BLaER1 treated with 17β-estradiol and CSF1 and Interleukin-3, amounts not matched to agents 10 nM and 100 nM (cell line): ENCODE data around the gene SLC47A1.

Source experiments
- H3K27ac ChIP-seq, 11 experiments: shearing (Covaris generic); formaldehyde crosslinking; 2 replicates each; pipeline ENCODE4 v1.8.1; 2022
- H3K27me3 ChIP-seq, 11 experiments: shearing (Covaris generic); formaldehyde crosslinking; 2 replicates each; pipeline ENCODE4 v1.8.1; 2022
- H3K36me3 ChIP-seq, 11 experiments: shearing (Covaris generic); formaldehyde crosslinking; 2 replicates each; pipeline ENCODE4 v1.8.1; 2022
- H3K4me1 ChIP-seq, 10 experiments: shearing (Covaris generic); formaldehyde crosslinking; 2 replicates each; pipeline ENCODE4 v1.8.1; 2022
- H3K4me2 ChIP-seq, 11 experiments: shearing (Covaris generic); formaldehyde crosslinking; 2 replicates each; pipeline ENCODE4 v1.8.1; 2022
- H3K4me3 ChIP-seq, 10 experiments: shearing (Covaris generic); formaldehyde crosslinking; 2 replicates each; pipeline ENCODE4 v1.8.1; 2022
- H3K9ac ChIP-seq, 11 experiments: shearing (Covaris generic); formaldehyde crosslinking; 2 replicates each; pipeline ENCODE4 v1.8.1; 2022
- H3K9me3 ChIP-seq, 11 experiments: shearing (Covaris generic); formaldehyde crosslinking; replicated peaks in 1 of 11; 2 replicates each; pipeline ENCODE4 v1.8.1; 2022
- H4K20me1 ChIP-seq, 11 experiments: shearing (Covaris generic); formaldehyde crosslinking; 2 replicates each; pipeline ENCODE4 v1.8.1; 2022
- Cebpa-rat ChIP-seq, 11 experiments: shearing (Covaris generic); IDR thresholded peaks; 2 replicates each; pipeline ENCODE4 v1.8.1; 2022

Gene SLC47A1

GRCh38 chr17:19596869-19597268, 63.2 kb downstream of the SLC47A1 start:
- no peaks in the 10 kb centered on the region for H4K20me1 ChIP-seq
- H3K4me2 ChIP-seq, result no peak overlapping the region
- H3K4me3 ChIP-seq, result no peak overlapping the region
- no peaks in the 10 kb centered on the region for H3K27me3 ChIP-seq
- H3K4me1 ChIP-seq, result no peaks in the 10 kb centered on the region
- H3K9me3 ChIP-seq, result no peaks in the 10 kb centered on the region
- H3K27ac ChIP-seq, result no peak overlapping the region
- no peak for TF ChIP-seq Cebpa-rat (IDR thresholded peaks at IDR 0.05)
- no peaks in the 10 kb centered on the region for H3K36me3 ChIP-seq
- no peak overlapping the region for H3K9ac ChIP-seq

- Histone ChIP-seq H3K36me3 (no peaks in the 10 kb centered on the region), H3K27ac (no peak overlapping the region), H3K9ac (no peak overlapping the region), H3K4me1 (peaks cover 0 to 6% (median 0%) of the 10 kb centered on the region in 10 experiments; a peak in 2 of 20 replicates), H3K4me2 (no peak overlapping the region), H3K9me3 (no peaks in the 10 kb centered on the region), H3K4me3 (no peak overlapping the region), H3K27me3 (no peaks in the 10 kb centered on the region), H4K20me1 (no peaks in the 10 kb centered on the region)
- no peak for TF ChIP-seq Cebpa-rat (IDR thresholded peaks at IDR 0.05)
Observed at GRCh38 chr17:19610311-19610710, 76.7 kb downstream of the SLC47A1 start.

- TF ChIP-seq Cebpa-rat (IDR thresholded peaks at IDR 0.05), result no peak
- peak overlapping the region in 2 of 11 experiments; percentile 14 to 29; a peak in 3 of 22 replicates for H3K4me2 ChIP-seq
- H3K4me3 ChIP-seq, result no peak overlapping the region
- no peaks in the 10 kb centered on the region for H3K27me3 ChIP-seq
- H3K9ac ChIP-seq, result no peak overlapping the region
- H3K27ac ChIP-seq, result no peak overlapping the region
- H3K9me3 ChIP-seq, result no peaks in the 10 kb centered on the region
- no peaks in the 10 kb centered on the region for H4K20me1 ChIP-seq
- peaks cover 0 to 6% (median 0%) of the 10 kb centered on the region in 10 experiments; a peak in 2 of 20 replicates for H3K4me1 ChIP-seq
- H3K36me3 ChIP-seq, result no peaks in the 10 kb centered on the region
Observed at GRCh38 chr17:19610879-19611278, 77.2 kb downstream of the SLC47A1 start.

- Histone ChIP-seq H3K4me3 (no peak overlapping the region), H3K9me3 (peaks cover 20 to 24% (median 24%) of the 10 kb centered on the region in 11 experiments), H3K36me3 (no peaks in the 10 kb centered on the region), H3K4me2 (no peak overlapping the region), H3K27me3 (no peaks in the 10 kb centered on the region), H3K4me1 (peaks cover 0 to 6% (median 0%) of the 10 kb centered on the region in 10 experiments; a peak in 2 of 20 replicates), H3K27ac (no peak overlapping the region), H3K9ac (no peak overlapping the region), H4K20me1 (no peaks in the 10 kb centered on the region)
- TF ChIP-seq Cebpa-rat (IDR thresholded peaks at IDR 0.05), result no peak
Observed at GRCh38 chr17:19613979-19614378, 80.3 kb downstream of the SLC47A1 start.

- Histone ChIP-seq H3K27me3 (no peaks in the 10 kb centered on the region), H3K4me1 (peaks cover 0 to 6% (median 0%) of the 10 kb centered on the region in 10 experiments; a peak in 2 of 20 replicates)
Observed at GRCh38 chr17:19614900-19615299, 81.2 kb downstream of the SLC47A1 start.

GRCh38 chr17:19618015-19618414, 84.4 kb downstream of the SLC47A1 start:
- Histone ChIP-seq H3K9ac (no peak overlapping the region), H3K4me3 (no peak overlapping the region), H3K36me3 (0 out of 22 replicates have a peak, but pooled peaks cover 0 to 4% (median 0%) of the 10 kb centered on the region in 11 experiments), H3K9me3 (peaks cover 53 to 64% (median 59%) of the 10 kb centered on the region in 11 experiments), H4K20me1 (no peaks in the 10 kb centered on the region), H3K27me3 (no peaks in the 10 kb centered on the region), H3K27ac (no peak overlapping the region), H3K4me1 (no peaks in the 10 kb centered on the region), H3K4me2 (no peak overlapping the region)
- no peak for TF ChIP-seq Cebpa-rat (IDR thresholded peaks at IDR 0.05)

More at GRCh38 chr17:19614900-19615299, 81.2 kb downstream of the SLC47A1 start:
- H3K9ac ChIP-seq, result no peak overlapping the region
- H3K4me3 ChIP-seq, result no peak overlapping the region
- H3K36me3 ChIP-seq, result 0 out of 22 replicates have a peak, but pooled peaks cover 0 to 4% (median 0%) of the 10 kb centered on the region in 11 experiments
- peaks cover 29 to 33% (median 33%) of the 10 kb centered on the region in 11 experiments for H3K9me3 ChIP-seq
- no peak overlapping the region for H3K27ac ChIP-seq
- no peaks in the 10 kb centered on the region for H4K20me1 ChIP-seq
- no peak overlapping the region for H3K4me2 ChIP-seq
- TF ChIP-seq Cebpa-rat (IDR thresholded peaks at IDR 0.05), result no peak

- H3K4me1 ChIP-seq, result no peaks in the 10 kb centered on the region
- no peak for TF ChIP-seq Cebpa-rat (IDR thresholded peaks at IDR 0.05)
- H3K27me3 ChIP-seq, result no peaks in the 10 kb centered on the region
- H3K4me2 ChIP-seq, result no peak overlapping the region
- H3K36me3 ChIP-seq, result 0 out of 22 replicates have a peak, but pooled peaks cover 0 to 4% (median 0%) of the 10 kb centered on the region in 11 experiments
- H3K9ac ChIP-seq, result no peak overlapping the region
- H3K9me3 ChIP-seq, result peaks cover 53 to 65% (median 59%) of the 10 kb centered on the region in 11 experiments
- no peak overlapping the region for H3K4me3 ChIP-seq
- H4K20me1 ChIP-seq, result no peaks in the 10 kb centered on the region
- no peak overlapping the region for H3K27ac ChIP-seq
Observed at GRCh38 chr17:19619705-19620325, 86.2 kb downstream of the SLC47A1 start.

- H3K4me3 ChIP-seq, result no peak overlapping the region
- H3K9me3 ChIP-seq, result peaks cover 52 to 68% (median 59%) of the 10 kb centered on the region in 11 experiments
- H3K27me3 ChIP-seq, result no peaks in the 10 kb centered on the region
- 0 out of 22 replicates have a peak, but pooled peaks cover 0 to 4% (median 0%) of the 10 kb centered on the region in 11 experiments for H3K36me3 ChIP-seq
- TF ChIP-seq Cebpa-rat (IDR thresholded peaks at IDR 0.05), result no peak
- H3K4me1 ChIP-seq, result no peaks in the 10 kb centered on the region
- no peak overlapping the region for H3K9ac ChIP-seq
- H4K20me1 ChIP-seq, result no peaks in the 10 kb centered on the region
- H3K4me2 ChIP-seq, result no peak overlapping the region
- no peak overlapping the region for H3K27ac ChIP-seq
Observed at GRCh38 chr17:19621697-19622096, 88.0 kb downstream of the SLC47A1 start.

GRCh38 chr17:19626079-19626478, 92.4 kb downstream of the SLC47A1 start:
- Histone ChIP-seq H4K20me1 (no peaks in the 10 kb centered on the region), H3K9ac (no peak overlapping the region), H3K9me3 (peaks cover 9 to 25% (median 15%) of the 10 kb centered on the region in 11 experiments), H3K27ac (no peak overlapping the region), H3K4me3 (no peak overlapping the region), H3K36me3 (no peaks in the 10 kb centered on the region), H3K4me2 (no peak overlapping the region), H3K27me3 (no peaks in the 10 kb centered on the region), H3K4me1 (no peaks in the 10 kb centered on the region)
- TF ChIP-seq Cebpa-rat (IDR thresholded peaks at IDR 0.05), result no peak
